ENCODE results near the gene ATP8A1. TPM values are rescaled to one million over a fixed set of nuclear protein-coding genes. Genes with fewer than 3 reads are reported as not detected.
"Not testable (repeated sequence)": the region's sequence is repeated elsewhere in the genome, so short reads cannot be mapped to it uniquely, and the experiment has no call there.

The ATP8A1 gene
- total RNA-seq, 1 experiment from 2014 or later, result 0.80 TPM

DNA sequence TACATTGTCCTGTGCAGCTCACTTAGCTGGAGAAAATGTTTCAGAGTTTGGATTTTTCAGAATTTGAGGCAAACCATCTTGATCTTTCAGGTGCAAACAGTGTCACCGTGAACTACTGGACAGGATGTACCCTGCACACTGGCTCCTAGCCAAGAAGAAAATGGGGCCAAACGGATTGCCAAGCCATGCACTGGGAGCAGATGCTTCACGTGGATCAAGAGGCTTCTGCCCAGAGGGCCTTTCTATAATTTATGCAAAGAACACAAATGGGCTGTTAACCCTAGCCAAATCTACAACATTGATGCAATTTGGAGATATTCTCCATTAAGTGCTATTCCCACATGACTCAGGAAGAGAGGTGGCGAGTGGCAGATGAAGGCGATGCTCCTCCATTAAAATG lies 46.9 kb upstream of the ATP8A1 start:
- ChIA-PET CTCF (no interaction called here), POLR2A (no interaction called here)
- Histone ChIP-seq H3K27ac (ENCODE audit: low read length) (no peak overlapping the region), H3K36me3 (ENCODE audit: control insufficient read depth, insufficient read depth, low read length) (no peaks in the 10 kb centered on the region), H3K4me3 (ENCODE audit: low read depth in 2 of 2, low read length in 2 of 2) (no peak overlapping the region), H3K4me1 (ENCODE audit: control insufficient read depth, insufficient read depth, low read length) (no peaks in the 10 kb centered on the region), H3K9me3 (ENCODE audit: control insufficient read depth, insufficient read depth, low read depth, low read length) (no peaks in the 10 kb centered on the region), H3K27me3 (ENCODE audit: control insufficient read depth, insufficient read depth, low read length) (no peaks in the 10 kb centered on the region)
- BruUV-seq (replicated peaks), result no TSS peak
- intact Hi-C loops (cut with micrococcal nuclease; ENCODE audit: unreplicated experiment), result no loop called here
- ATAC-seq (no peak), DNase-seq (ENCODE audit: low read depth, low spot score) (no peak)
- no peak for TF ChIP-seq SIN3A (IDR thresholded peaks at IDR 0.05; ENCODE audit: borderline replicate concordance, insufficient read depth, low read depth, low read length)
- TF ChIP-seq, protein P1, sequence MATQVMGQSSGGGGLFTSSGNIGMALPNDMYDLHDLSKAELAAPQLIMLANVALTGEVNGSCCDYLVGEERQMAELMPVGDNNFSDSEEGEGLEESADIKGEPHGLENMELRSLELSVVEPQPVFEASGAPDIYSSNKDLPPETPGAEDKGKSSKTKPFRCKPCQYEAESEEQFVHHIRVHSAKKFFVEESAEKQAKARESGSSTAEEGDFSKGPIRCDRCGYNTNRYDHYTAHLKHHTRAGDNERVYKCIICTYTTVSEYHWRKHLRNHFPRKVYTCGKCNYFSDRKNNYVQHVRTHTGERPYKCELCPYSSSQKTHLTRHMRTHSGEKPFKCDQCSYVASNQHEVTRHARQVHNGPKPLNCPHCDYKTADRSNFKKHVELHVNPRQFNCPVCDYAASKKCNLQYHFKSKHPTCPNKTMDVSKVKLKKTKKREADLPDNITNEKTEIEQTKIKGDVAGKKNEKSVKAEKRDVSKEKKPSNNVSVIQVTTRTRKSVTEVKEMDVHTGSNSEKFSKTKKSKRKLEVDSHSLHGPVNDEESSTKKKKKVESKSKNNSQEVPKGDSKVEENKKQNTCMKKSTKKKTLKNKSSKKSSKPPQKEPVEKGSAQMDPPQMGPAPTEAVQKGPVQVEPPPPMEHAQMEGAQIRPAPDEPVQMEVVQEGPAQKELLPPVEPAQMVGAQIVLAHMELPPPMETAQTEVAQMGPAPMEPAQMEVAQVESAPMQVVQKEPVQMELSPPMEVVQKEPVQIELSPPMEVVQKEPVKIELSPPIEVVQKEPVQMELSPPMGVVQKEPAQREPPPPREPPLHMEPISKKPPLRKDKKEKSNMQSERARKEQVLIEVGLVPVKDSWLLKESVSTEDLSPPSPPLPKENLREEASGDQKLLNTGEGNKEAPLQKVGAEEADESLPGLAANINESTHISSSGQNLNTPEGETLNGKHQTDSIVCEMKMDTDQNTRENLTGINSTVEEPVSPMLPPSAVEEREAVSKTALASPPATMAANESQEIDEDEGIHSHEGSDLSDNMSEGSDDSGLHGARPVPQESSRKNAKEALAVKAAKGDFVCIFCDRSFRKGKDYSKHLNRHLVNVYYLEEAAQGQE (IDR thresholded peaks at IDR 0.05; ENCODE audit: insufficient read depth in 1 of 2, low read depth in 2 of 2, low read length in 1 of 2), result no peak
- no peak for TF ChIP-seq TCF7L2 (IDR thresholded peaks at IDR 0.05; ENCODE audit: low read depth, low read length)
- in situ Hi-C loops (cut with HindIII; ENCODE audit: low pct_unique_long_range_greater_than_20kb, low sequenced_read_pairs), result no loop called here

DNA sequence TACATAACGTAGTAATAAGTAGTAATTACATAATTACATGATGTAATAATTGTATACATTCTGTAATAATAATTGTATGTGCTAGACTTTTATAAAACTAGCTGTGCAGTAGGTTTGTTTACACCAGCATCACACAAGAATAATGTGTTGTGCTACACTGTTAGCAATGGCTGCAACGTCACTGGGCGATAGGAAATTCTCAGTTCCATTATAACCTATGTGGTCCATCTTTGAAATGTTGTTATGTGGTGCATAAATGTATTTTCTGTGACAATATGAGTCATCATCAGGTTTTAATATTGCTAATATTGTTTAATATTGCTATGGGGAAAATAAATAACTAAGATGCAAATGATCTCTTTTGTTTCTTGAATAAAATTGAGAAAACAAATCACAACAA lies 46.0 kb upstream of the ATP8A1 start:
- H3K4me3 ChIP-seq (ENCODE audit: low read depth in 2 of 2, low read length in 2 of 2), result no peak overlapping the region
- intact Hi-C loops (cut with micrococcal nuclease; ENCODE audit: unreplicated experiment) (no loop called here), in situ Hi-C loops (cut with HindIII; ENCODE audit: low pct_unique_long_range_greater_than_20kb, low sequenced_read_pairs) (no loop called here)
- no peaks in the 10 kb centered on the region for H3K9me3 ChIP-seq (ENCODE audit: control insufficient read depth, insufficient read depth, low read depth, low read length)
- no peaks in the 10 kb centered on the region for H3K4me1 ChIP-seq (ENCODE audit: control insufficient read depth, insufficient read depth, low read length)
- no TSS peak for BruUV-seq (replicated peaks)
- no peak overlapping the region for H3K27ac ChIP-seq (ENCODE audit: low read length)
- no peak for DNase-seq (ENCODE audit: low read depth, low spot score)
- ChIA-PET CTCF (no interaction called here), POLR2A (no interaction called here)
- H3K36me3 ChIP-seq (ENCODE audit: control insufficient read depth, insufficient read depth, low read length), result no peaks in the 10 kb centered on the region
- no peaks in the 10 kb centered on the region for H3K27me3 ChIP-seq (ENCODE audit: control insufficient read depth, insufficient read depth, low read length)
- no peak for ATAC-seq
- TF ChIP-seq SIN3A (IDR thresholded peaks at IDR 0.05; ENCODE audit: borderline replicate concordance, insufficient read depth, low read depth, low read length) (no peak), POLR2AphosphoS5 (IDR thresholded peaks at IDR 0.05; ENCODE audit: low read depth, low read length) (no peak), TCF7L2 (IDR thresholded peaks at IDR 0.05; ENCODE audit: low read depth, low read length) (no peak)
- TF ChIP-seq, protein P1 (IDR thresholded peaks at IDR 0.05; ENCODE audit: insufficient read depth in 1 of 2, low read depth in 2 of 2, low read length in 1 of 2), result no peak
- TF ChIP-seq, protein P2, sequence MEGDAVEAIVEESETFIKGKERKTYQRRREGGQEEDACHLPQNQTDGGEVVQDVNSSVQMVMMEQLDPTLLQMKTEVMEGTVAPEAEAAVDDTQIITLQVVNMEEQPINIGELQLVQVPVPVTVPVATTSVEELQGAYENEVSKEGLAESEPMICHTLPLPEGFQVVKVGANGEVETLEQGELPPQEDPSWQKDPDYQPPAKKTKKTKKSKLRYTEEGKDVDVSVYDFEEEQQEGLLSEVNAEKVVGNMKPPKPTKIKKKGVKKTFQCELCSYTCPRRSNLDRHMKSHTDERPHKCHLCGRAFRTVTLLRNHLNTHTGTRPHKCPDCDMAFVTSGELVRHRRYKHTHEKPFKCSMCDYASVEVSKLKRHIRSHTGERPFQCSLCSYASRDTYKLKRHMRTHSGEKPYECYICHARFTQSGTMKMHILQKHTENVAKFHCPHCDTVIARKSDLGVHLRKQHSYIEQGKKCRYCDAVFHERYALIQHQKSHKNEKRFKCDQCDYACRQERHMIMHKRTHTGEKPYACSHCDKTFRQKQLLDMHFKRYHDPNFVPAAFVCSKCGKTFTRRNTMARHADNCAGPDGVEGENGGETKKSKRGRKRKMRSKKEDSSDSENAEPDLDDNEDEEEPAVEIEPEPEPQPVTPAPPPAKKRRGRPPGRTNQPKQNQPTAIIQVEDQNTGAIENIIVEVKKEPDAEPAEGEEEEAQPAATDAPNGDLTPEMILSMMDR (IDR thresholded peaks at IDR 0.05), result no peak

DNA sequence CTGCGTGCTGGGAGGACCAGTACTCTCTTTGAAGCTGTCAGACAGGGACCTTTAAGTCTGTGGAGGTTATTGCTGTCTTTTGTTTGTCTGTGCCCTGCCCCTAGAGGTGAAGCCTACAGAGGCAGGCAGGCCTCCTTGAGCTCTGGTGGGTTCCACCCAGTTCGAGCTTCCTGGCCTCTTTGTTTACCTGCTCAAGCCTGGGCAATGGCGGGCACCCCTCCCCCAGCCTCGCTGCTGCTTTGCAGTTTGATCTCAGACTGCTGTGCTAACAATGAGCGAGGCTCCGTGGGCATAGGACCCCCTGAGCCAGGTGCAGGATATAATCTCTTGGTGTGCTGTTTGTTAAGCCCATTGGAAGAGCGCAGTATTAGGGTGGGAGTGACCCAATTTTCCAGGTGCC lies 44.9 kb upstream of the ATP8A1 start:
- BruUV-seq (replicated peaks); intact Hi-C loops (cut with micrococcal nuclease; ENCODE audit: unreplicated experiment); DNase-seq (ENCODE audit: low read depth, low spot score); H3K9me3 ChIP-seq (ENCODE audit: control insufficient read depth, insufficient read depth, low read depth, low read length); H3K4me3 ChIP-seq (ENCODE audit: low read depth in 2 of 2, low read length in 2 of 2); H3K36me3 ChIP-seq (ENCODE audit: control insufficient read depth, insufficient read depth, low read length); H3K27ac ChIP-seq (ENCODE audit: low read length); H3K27me3 ChIP-seq (ENCODE audit: control insufficient read depth, insufficient read depth, low read length); POLR2A ChIA-PET; CTCF ChIA-PET; in situ Hi-C loops (cut with HindIII; ENCODE audit: low pct_unique_long_range_greater_than_20kb, low sequenced_read_pairs); ATAC-seq; H3K4me1 ChIP-seq (ENCODE audit: control insufficient read depth, insufficient read depth, low read length): not testable (repeated sequence)
